Measurements from ENCODE around the gene CCDC80.
"Not testable (repeated sequence)": the region's sequence is repeated elsewhere in the genome, so short reads cannot be mapped to it uniquely, and the experiment has no call there.

Gene CCDC80

GRCh38 chr3:112665009-112665408 lies 24.1 kb upstream of the CCDC80 start:
- DNase-seq (ENCODE audit: low read depth), result not testable (repeated sequence)

- no peak for DNase-seq (ENCODE audit: low read depth)
These were observed 15.1 kb upstream of the CCDC80 start for GRCh38 chr3:112656043-112656442.

- no peak for DNase-seq (ENCODE audit: low read depth)
These were observed 14.0 kb upstream of the CCDC80 start for GRCh38 chr3:112654979-112655378.

GRCh38 chr3:112654492-112654891 lies 13.5 kb upstream of the CCDC80 start:
- DNase-seq (ENCODE audit: low read depth), result no peak

- no peak for DNase-seq (ENCODE audit: low read depth)
These were observed 12.9 kb upstream of the CCDC80 start for GRCh38 chr3:112653881-112654300.

- DNase-seq (ENCODE audit: low read depth), result no peak
These were observed 12.4 kb upstream of the CCDC80 start for GRCh38 chr3:112653209-112653871.

GRCh38 chr3:112651516-112651915 lies 10.6 kb upstream of the CCDC80 start:
- DNase-seq (ENCODE audit: low read depth), result no peak

- no peak for DNase-seq (ENCODE audit: low read depth)
These were observed 10.1 kb upstream of the CCDC80 start for GRCh38 chr3:112651071-112651470.

- DNase-seq (ENCODE audit: low read depth), result no peak
These were observed 9.5 kb upstream of the CCDC80 start for GRCh38 chr3:112650482-112650881.

- DNase-seq (ENCODE audit: low read depth), result no peak
These were observed 8.5 kb upstream of the CCDC80 start for GRCh38 chr3:112649478-112649735.

GRCh38 chr3:112647122-112647521 lies 6.2 kb upstream of the CCDC80 start:
- DNase-seq (ENCODE audit: low read depth), result no peak

GRCh38 chr3:112646623-112647022 lies 5.7 kb upstream of the CCDC80 start:
- DNase-seq (ENCODE audit: low read depth), result no peak

GRCh38 chr3:112644453-112644852 lies 3.5 kb upstream of the CCDC80 start:
- DNase-seq (ENCODE audit: low read depth), result no peak

GRCh38 chr3:112643621-112644240 lies 2.8 kb upstream of the CCDC80 start:
- DNase-seq (ENCODE audit: low read depth), result no peak

GRCh38 chr3:112642912-112643506 lies 2.1 kb upstream of the CCDC80 start:
- peak; percentile 59 for DNase-seq (ENCODE audit: low read depth)

- DNase-seq (ENCODE audit: low read depth), result no peak
These were observed 540 bp downstream of the CCDC80 start for GRCh38 chr3:112640276-112640929.

- no peak for DNase-seq (ENCODE audit: low read depth)
These were observed 1.3 kb downstream of the CCDC80 start for GRCh38 chr3:112639455-112640225.

- no peak for DNase-seq (ENCODE audit: low read depth)
These were observed 2.5 kb downstream of the CCDC80 start for GRCh38 chr3:112638327-112639020.

- DNase-seq (ENCODE audit: low read depth), result no peak
These were observed 3.2 kb downstream of the CCDC80 start for GRCh38 chr3:112637700-112638099.

- no peak for DNase-seq (ENCODE audit: low read depth)
These were observed 5.3 kb downstream of the CCDC80 start for GRCh38 chr3:112635674-112636073.

GRCh38 chr3:112634786-112635541 lies 6.0 kb downstream of the CCDC80 start:
- no peak for DNase-seq (ENCODE audit: low read depth)
